AG04450 (cell line): ENCODE results near the gene ZBTB22. TPM values are rescaled to one million over a fixed set of nuclear protein-coding genes. Genes with fewer than 3 reads are reported as not detected.

Experiments used
- CTCF ChIA-PET: fragments of 300-600, 350-600 bp; formaldehyde crosslinking; extraction: SDS; loops from one replicate; lab custom pipeline; 2022; ENCODE audit warnings: antibody characterized with exemption, inconsistent platforms; lab: Charles Lee
- POLR2A ChIA-PET: fragments of 350-600 bp; formaldehyde crosslinking; extraction: SDS; loops from one replicate; lab custom pipeline; 2021; ENCODE audit warnings: antibody characterized with exemption, inconsistent platforms; lab: Yijun Ruan, JAX
- DNase-seq: peaks from one replicate; pipeline ENCODE4 v3.0.0-alpha.2; 2011; ENCODE audit warnings: low read depth, low spot score
- H3K27ac ChIP-seq: one replicate; pipeline ENCODE4 v1.5.1; 2012; ENCODE audit warnings: low read depth, low read length, control low read depth
- H3K27me3 ChIP-seq: one replicate; pipeline ENCODE4 v1.6.0; 2012; ENCODE audit warnings: low read length; ENCODE audit not compliant: control insufficient read depth, insufficient read depth
- H3K4me3 ChIP-seq: 2 replicates; pipeline ENCODE4 v1.5.1; 2011; ENCODE audit warnings: mild to moderate bottlenecking, low read depth, low read length, control low read depth
- H3K9me3 ChIP-seq: 2 replicates; pipeline ENCODE4 v1.5.1; 2012; ENCODE audit warnings: low read length; ENCODE audit not compliant: control insufficient read depth, insufficient read depth
- CTCF ChIP-seq: IDR thresholded peaks from 2 replicates; pipeline ENCODE4 v1.5.1; 2011; ENCODE audit warnings: low read depth, low read length, control low read depth, inconsistent platforms
- polyA plus RNA-seq: library from polyadenylated mRNA; depleted of rRNA; stranded (reverse); fragments of >200 nt; gene quantifications from 2 replicates; pipeline ENCODE4 v1.2.3, GENCODE V29; 2011

The ZBTB22 gene
- polyA plus RNA-seq, 1 experiment = 8.4 TPM

- no peak overlapping the region for H3K4me3 ChIP-seq
- no peaks in the 10 kb centered on the region for H3K27me3 ChIP-seq
- CTCF ChIA-PET = interaction anchor here (0.5 to 2.0 kb wide), 4 partner anchors 11 to 118 kb away, joined by 3 to 11 read pairs (median 6); partner anchors contain the start of genes PFDN6 and WDR46
- TF ChIP-seq CTCF = no peak
- DNase-seq = no peak
- POLR2A ChIA-PET = interaction anchor here (0.5 to 2.3 kb wide), 2 partner anchors 10 to 1604 kb away, joined by 3 to 13 read pairs; partner anchors contain the start of genes PFDN6 and WDR46
- no peaks in the 10 kb centered on the region for H3K9me3 ChIP-seq
- H3K27ac ChIP-seq = no peak overlapping the region
Measured at GRCh38 chr6:33278810-33279209, 38.7 kb downstream of the ZBTB22 start.

- no peak for TF ChIP-seq CTCF
- DNase-seq = no peak
- no peaks in the 10 kb centered on the region for H3K9me3 ChIP-seq
- no peaks in the 10 kb centered on the region for H3K27me3 ChIP-seq
- no peak overlapping the region for H3K27ac ChIP-seq
- CTCF ChIA-PET = interaction anchor here (0.5 to 2.0 kb wide), 2 partner anchors 67 to 119 kb away, joined by 3 to 8 read pairs; no protein-coding TSS in a partner anchor
- no peak overlapping the region for H3K4me3 ChIP-seq
- POLR2A ChIA-PET = interaction anchor here (0.5 to 3.2 kb wide), 3 partner anchors 11 to 1604 kb away, joined by 3 to 15 read pairs (median 13); partner anchors contain the start of genes PFDN6 and WDR46
Measured at GRCh38 chr6:33278392-33278741, 39.2 kb downstream of the ZBTB22 start.

- H3K27ac ChIP-seq = peak overlapping the region; percentile 68
- POLR2A ChIA-PET = interaction anchor here (0.5 to 3.2 kb wide), 13 partner anchors 11 to 1603 kb away, joined by 3 to 18 read pairs (median 7); partner anchors contain the start of genes PFDN6, RGL2, RING1 and WDR46
- H3K9me3 ChIP-seq = no peaks in the 10 kb centered on the region
- CTCF ChIA-PET = interaction anchor here (0.5 to 2.0 kb wide), 4 partner anchors 11 to 129 kb away, joined by 3 to 8 read pairs (median 4); partner anchors contain the start of gene WDR46
- no peak for TF ChIP-seq CTCF
- no peak for DNase-seq
- peak overlapping the region; percentile 50 for H3K4me3 ChIP-seq
- no peaks in the 10 kb centered on the region for H3K27me3 ChIP-seq
Measured at GRCh38 chr6:33277663-33278391, 39.7 kb downstream of the ZBTB22 start.

GRCh38 chr6:33276864-33277662 is 40.5 kb downstream of the ZBTB22 start, which contains the start of gene B3GALT4:
Gene B3GALT4, plus strand, starts transcription at chr6:33277123. Its CDS starts 297 bp downstream, at chr6:33277420.
- POLR2A ChIA-PET = interaction anchor here (0.6 to 3.2 kb wide), 11 partner anchors 11 to 306 kb away, joined by 3 to 18 read pairs (median 7); partner anchors contain the start of genes PFDN6, RGL2, RING1 and WDR46
- Histone ChIP-seq H3K9me3 (no peaks in the 10 kb centered on the region), H3K27me3 (no peaks in the 10 kb centered on the region), H3K4me3 (peak within 1 kb of the TSS; percentile 50), H3K27ac (peak within 1 kb of the TSS; percentile 68)
- CTCF ChIA-PET = interaction anchor here (1.2 to 2.0 kb wide), 3 partner anchors 12 to 130 kb away, joined by 4 to 8 read pairs (median 4); partner anchors contain the start of gene WDR46
- peak; percentile 45 for TF ChIP-seq CTCF
- DNase-seq = no peak
